ENCODE results near the gene MAFF. TPM values are rescaled to one million over a fixed set of nuclear protein-coding genes. Genes with fewer than 3 reads are reported as not detected.
"Not testable (repeated sequence)": the region's sequence is repeated elsewhere in the genome, so short reads cannot be mapped to it uniquely, and the experiment has no call there.

MAFF gene
- total and polyA plus RNA-seq, 3 experiments from 2014 or later, result 4.6 to 7.8 (median 7.4) TPM

GRCh38 chr22:38174626-38175025 is 27.2 kb upstream of the MAFF start:
- Mint-ChIP-seq H3K27me3 (no peaks in the 10 kb centered on the region), H3K4me1 (peaks cover 48 to 61% (median 61%) of the 10 kb centered on the region in 3 donors), H3K36me3 (peaks cover 0 to 11% (median 5%) of the 10 kb centered on the region in 3 donors), H3K9me3 (no peaks in the 10 kb centered on the region), H3K27ac (peak overlapping the region in 4 of 8 donors; percentile 54 to 96 (median 86)), H3K4me3 (no peak overlapping the region)
- H3K27me3 ChIP-seq (ENCODE audit: insufficient read depth, low read length, poor library complexity, severe bottlenecking), result no peaks in the 10 kb centered on the region
- H3K9me3 ChIP-seq (ENCODE audit: low read length), result no peaks in the 10 kb centered on the region
- no peak for DNase-seq
- POLR2A ChIA-PET, result no interaction called here
- no peak overlapping the region for H3K27ac ChIP-seq (ENCODE audit: low read depth, low read length)
- no peak overlapping the region for H3K4me3 ChIP-seq (ENCODE audit: low read length)
- peaks cover 44% of the 10 kb centered on the region for H3K4me1 ChIP-seq (ENCODE audit: insufficient read depth, low read length)
- CTCF ChIA-PET, result no interaction called here
- H3K36me3 ChIP-seq (ENCODE audit: insufficient read depth, low read length), result no peaks in the 10 kb centered on the region

GRCh38 chr22:38175206-38176118 is 26.3 kb upstream of the MAFF start:
- POLR2A ChIA-PET, result interaction anchor here (1.4 kb wide), 1 partner anchor 26 kb away, joined by 4 read pairs; the partner anchor contains the start of gene MAFF
- H3K27me3 ChIP-seq (ENCODE audit: insufficient read depth, low read length, poor library complexity, severe bottlenecking), result no peaks in the 10 kb centered on the region
- Mint-ChIP-seq H3K9me3 (no peaks in the 10 kb centered on the region), H3K27me3 (no peaks in the 10 kb centered on the region), H3K4me1 (peaks cover 56 to 70% (median 69%) of the 10 kb centered on the region in 3 donors), H3K36me3 (peaks cover 0 to 8% (median 4%) of the 10 kb centered on the region in 3 donors), H3K27ac (peak overlapping the region; percentile 65 to 96 (median 89)), H3K4me3 (peak overlapping the region in 5 of 7 donors; percentile 11 to 66 (median 39))
- H3K27ac ChIP-seq (ENCODE audit: low read depth, low read length), result no peak overlapping the region
- H3K4me3 ChIP-seq (ENCODE audit: low read length), result no peak overlapping the region
- DNase-seq, result no peak
- no peaks in the 10 kb centered on the region for H3K9me3 ChIP-seq (ENCODE audit: low read length)
- H3K4me1 ChIP-seq (ENCODE audit: insufficient read depth, low read length), result peaks cover 51% of the 10 kb centered on the region
- CTCF ChIA-PET, result interaction anchor here (1.8 kb wide), 1 partner anchor 123 kb away, joined by 4 read pairs; no protein-coding TSS in a partner anchor
- no peaks in the 10 kb centered on the region for H3K36me3 ChIP-seq (ENCODE audit: insufficient read depth, low read length)

GRCh38 chr22:38176170-38176741 is 25.5 kb upstream of the MAFF start:
- H3K27ac ChIP-seq (ENCODE audit: low read depth, low read length), result peak overlapping the region; percentile 36
- H3K27me3 Mint-ChIP-seq, result no peaks in the 10 kb centered on the region
- H3K9me3 ChIP-seq (ENCODE audit: low read length), result no peaks in the 10 kb centered on the region
- ChIA-PET POLR2A (interaction anchor here (0.6 to 1.4 kb wide), 2 partner anchors 26 to 88 kb away, joined by 3 to 4 read pairs; partner anchors contain the start of gene MAFF), CTCF (interaction anchor here (1.8 kb wide), 1 partner anchor 124 kb away, joined by 4 read pairs; no protein-coding TSS in a partner anchor)
- H3K36me3 ChIP-seq (ENCODE audit: insufficient read depth, low read length), result no peaks in the 10 kb centered on the region
- H3K4me3 ChIP-seq (ENCODE audit: low read length), result no peak overlapping the region
- DNase-seq, result peak in 4 of 5 donors; percentile 21 to 58 (median 54)
- no peaks in the 10 kb centered on the region for H3K9me3 Mint-ChIP-seq
- no peaks in the 10 kb centered on the region for H3K27me3 ChIP-seq (ENCODE audit: insufficient read depth, low read length, poor library complexity, severe bottlenecking)
- peak overlapping the region; percentile 34 to 87 (median 60) for H3K4me3 Mint-ChIP-seq
- H3K27ac Mint-ChIP-seq, result peak overlapping the region; percentile 65 to 96 (median 89)
- H3K4me1 Mint-ChIP-seq, result peaks cover 64 to 78% (median 77%) of the 10 kb centered on the region in 3 donors
- peaks cover 59% of the 10 kb centered on the region for H3K4me1 ChIP-seq (ENCODE audit: insufficient read depth, low read length)
- H3K36me3 Mint-ChIP-seq, result peaks cover 0 to 8% (median 4%) of the 10 kb centered on the region in 3 donors

GRCh38 chr22:38177044-38177443 is 24.8 kb upstream of the MAFF start:
- Mint-ChIP-seq H3K4me3 (peak overlapping the region; percentile 32 to 87 (median 58)), H3K4me1 (peaks cover 69 to 82% (median 81%) of the 10 kb centered on the region in 3 donors), H3K27me3 (no peaks in the 10 kb centered on the region), H3K9me3 (no peaks in the 10 kb centered on the region), H3K36me3 (peaks cover 0 to 9% (median 1%) of the 10 kb centered on the region in 3 donors), H3K27ac (peak overlapping the region; percentile 65 to 96 (median 89))
- Histone ChIP-seq H3K4me1 (ENCODE audit: insufficient read depth, low read length) (peaks cover 57% of the 10 kb centered on the region), H3K36me3 (ENCODE audit: insufficient read depth, low read length) (no peaks in the 10 kb centered on the region), H3K9me3 (ENCODE audit: low read length) (no peaks in the 10 kb centered on the region), H3K27ac (ENCODE audit: low read depth, low read length) (no peak overlapping the region), H3K27me3 (ENCODE audit: insufficient read depth, low read length, poor library complexity, severe bottlenecking) (no peaks in the 10 kb centered on the region), H3K4me3 (ENCODE audit: low read length) (no peak overlapping the region)
- POLR2A ChIA-PET, result interaction anchor here (0.6 to 1.4 kb wide), 2 partner anchors 25 to 87 kb away, joined by 3 to 4 read pairs; partner anchors contain the start of gene MAFF
- peak in 2 of 5 donors; percentile 15 to 35 for DNase-seq
- CTCF ChIA-PET, result interaction anchor here (0.7 to 1.8 kb wide), 2 partner anchors 125 to 544 kb away, joined by 3 to 4 read pairs; no protein-coding TSS in a partner anchor

GRCh38 chr22:38177571-38177925 is 24.2 kb upstream of the MAFF start:
- DNase-seq; H3K27me3 ChIP-seq (ENCODE audit: insufficient read depth, low read length, poor library complexity, severe bottlenecking); H3K36me3 ChIP-seq (ENCODE audit: insufficient read depth, low read length); H3K27ac ChIP-seq (ENCODE audit: low read depth, low read length); H3K27me3 Mint-ChIP-seq; H3K9me3 Mint-ChIP-seq; H3K36me3 Mint-ChIP-seq; H3K4me3 ChIP-seq (ENCODE audit: low read length); POLR2A ChIA-PET; H3K9me3 ChIP-seq (ENCODE audit: low read length): not testable (repeated sequence)
- Mint-ChIP-seq H3K4me1 (peaks cover 66 to 78% (median 77%) of the 10 kb centered on the region in 3 donors), H3K4me3 (peak overlapping the region in 2 of 7 donors; percentile 34 to 79), H3K27ac (peak overlapping the region in 5 of 8 donors; percentile 79 to 96 (median 88))
- CTCF ChIA-PET, result interaction anchor here (1.2 kb wide), 1 partner anchor 37 kb away, joined by 3 read pairs; no protein-coding TSS in a partner anchor
- peaks cover 52% of the 10 kb centered on the region for H3K4me1 ChIP-seq (ENCODE audit: insufficient read depth, low read length)

- Histone ChIP-seq H3K9me3 (ENCODE audit: low read length) (no peaks in the 10 kb centered on the region), H3K4me3 (ENCODE audit: low read length) (no peak overlapping the region), H3K27ac (ENCODE audit: low read depth, low read length) (no peak overlapping the region), H3K27me3 (ENCODE audit: insufficient read depth, low read length, poor library complexity, severe bottlenecking) (no peaks in the 10 kb centered on the region), H3K36me3 (ENCODE audit: insufficient read depth, low read length) (no peaks in the 10 kb centered on the region), H3K4me1 (ENCODE audit: insufficient read depth, low read length) (peaks cover 48% of the 10 kb centered on the region)
- H3K4me3 Mint-ChIP-seq, result no peak overlapping the region
- H3K4me1 Mint-ChIP-seq, result peaks cover 64 to 77% (median 76%) of the 10 kb centered on the region in 3 donors
- peak overlapping the region in 5 of 8 donors; percentile 51 to 96 (median 86) for H3K27ac Mint-ChIP-seq
- H3K36me3 Mint-ChIP-seq, result peaks cover 0 to 9% (median 1%) of the 10 kb centered on the region in 3 donors
- POLR2A ChIA-PET, result no interaction called here
- H3K9me3 Mint-ChIP-seq, result no peaks in the 10 kb centered on the region
- CTCF ChIA-PET, result interaction anchor here (1.2 kb wide), 3 partner anchors 11 to 126 kb away, joined by 3 read pairs; no protein-coding TSS in a partner anchor
- no peak for DNase-seq
- H3K27me3 Mint-ChIP-seq, result no peaks in the 10 kb centered on the region
Observed at GRCh38 chr22:38177926-38178604, 23.7 kb upstream of the MAFF start.

GRCh38 chr22:38178605-38178937 is 23.2 kb upstream of the MAFF start:
- POLR2A ChIA-PET; H3K36me3 ChIP-seq (ENCODE audit: insufficient read depth, low read length); H3K27me3 Mint-ChIP-seq; H3K4me3 ChIP-seq (ENCODE audit: low read length); H3K27me3 ChIP-seq (ENCODE audit: insufficient read depth, low read length, poor library complexity, severe bottlenecking); H3K36me3 Mint-ChIP-seq; H3K9me3 ChIP-seq (ENCODE audit: low read length); H3K9me3 Mint-ChIP-seq; DNase-seq; H3K27ac ChIP-seq (ENCODE audit: low read depth, low read length): not testable (repeated sequence)
- CTCF ChIA-PET, result interaction anchor here (1.2 kb wide), 3 partner anchors 11 to 126 kb away, joined by 3 read pairs; no protein-coding TSS in a partner anchor
- H3K4me1 Mint-ChIP-seq, result peaks cover 60 to 72% (median 71%) of the 10 kb centered on the region in 3 donors
- peak overlapping the region in 1 of 7 donors; percentile 59 for H3K4me3 Mint-ChIP-seq
- H3K27ac Mint-ChIP-seq, result peak overlapping the region in 5 of 8 donors; percentile 15 to 94 (median 88)
- H3K4me1 ChIP-seq (ENCODE audit: insufficient read depth, low read length), result peaks cover 44% of the 10 kb centered on the region

All from CD8-positive, alpha-beta memory T cell (primary cell).